ENCODE measurements around the gene HDC. TPM values are rescaled to one million over a fixed set of nuclear protein-coding genes. Genes with fewer than 3 reads are reported as not detected.
A peak's percentile ranks its signal among the peaks of the same experiment; 100 is the strongest.

The HDC gene
- polyA plus RNA-seq, 10 donors, result 0.14 to 2.9 (median 0.95) TPM

DNA sequence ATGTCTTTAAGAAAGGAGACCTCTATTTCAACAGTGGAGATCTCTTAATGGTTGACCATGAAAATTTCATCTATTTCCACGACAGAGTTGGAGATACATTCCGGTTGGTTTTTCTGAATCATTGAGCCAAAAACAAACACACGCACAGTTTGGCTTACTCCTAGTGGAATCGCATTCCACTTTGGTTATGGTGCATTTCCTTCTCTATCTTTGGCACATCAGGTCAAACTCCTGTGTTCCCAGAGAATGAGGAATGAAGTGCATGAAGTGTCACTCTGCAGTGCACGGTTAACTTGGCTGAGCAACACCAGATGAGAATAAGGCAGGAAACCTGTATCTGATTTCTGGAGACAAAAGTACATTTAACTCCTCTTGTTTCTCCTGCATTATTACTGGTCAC lies 38.5 kb downstream of the HDC start:
- DNase-seq, result peak in 1 of 3 donors; percentile 23

DNA sequence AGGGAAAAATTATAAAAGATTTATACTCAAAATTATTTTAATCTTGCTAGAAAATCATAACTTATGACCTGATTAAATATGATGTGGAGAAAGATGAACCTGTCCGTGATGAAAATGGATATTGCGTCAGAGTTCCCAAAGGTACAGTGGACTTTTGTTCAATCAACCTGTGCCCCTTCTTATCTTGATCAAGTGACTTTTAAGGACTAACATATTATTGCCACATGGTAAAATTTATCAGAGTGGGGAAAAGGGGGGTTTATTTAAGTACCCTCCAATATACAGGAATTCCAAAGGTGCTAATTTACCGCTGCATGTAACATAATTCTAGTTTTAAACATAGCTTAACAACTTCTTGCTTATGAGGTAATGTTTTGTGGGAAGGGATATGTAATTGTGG lies 39.6 kb downstream of the HDC start:
- no peak for DNase-seq

DNA sequence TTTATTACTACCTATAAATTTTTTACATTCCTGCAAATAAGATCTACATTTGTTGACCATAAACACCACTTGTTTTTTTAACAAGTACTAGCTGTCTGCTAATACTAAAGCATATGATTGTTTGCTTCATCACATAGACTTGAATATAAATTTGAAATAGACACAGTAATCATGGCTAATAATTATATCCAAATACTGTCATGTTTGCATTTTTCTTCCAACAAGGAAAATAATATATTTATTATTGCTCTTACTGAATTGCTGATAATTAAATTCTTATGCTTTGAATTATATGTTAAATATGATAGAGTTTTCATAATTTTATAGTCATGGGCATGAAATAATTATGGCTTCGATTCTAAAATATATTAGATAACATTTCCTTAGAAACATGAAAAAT lies 40.5 kb downstream of the HDC start:
- no peak for DNase-seq

DNA sequence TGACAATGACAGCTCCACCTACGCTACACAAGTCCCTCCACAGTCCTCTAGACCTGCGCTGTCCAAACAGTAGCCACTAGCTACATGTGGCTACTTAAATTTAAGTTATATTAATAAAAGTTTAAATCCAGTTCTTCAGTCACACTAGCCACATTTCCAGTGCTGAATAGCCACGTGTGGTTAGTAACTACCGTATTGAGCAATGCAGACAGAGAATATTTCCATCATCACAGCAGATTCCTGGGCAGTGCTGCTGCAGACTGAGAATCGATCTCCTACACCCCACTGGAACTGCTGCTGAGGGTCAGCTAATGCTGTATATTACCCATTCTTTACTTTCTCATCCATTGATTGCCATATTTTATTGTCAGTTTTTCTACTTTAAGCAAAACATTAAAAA lies 40.9 kb downstream of the HDC start:
- no peak for DNase-seq

DNA sequence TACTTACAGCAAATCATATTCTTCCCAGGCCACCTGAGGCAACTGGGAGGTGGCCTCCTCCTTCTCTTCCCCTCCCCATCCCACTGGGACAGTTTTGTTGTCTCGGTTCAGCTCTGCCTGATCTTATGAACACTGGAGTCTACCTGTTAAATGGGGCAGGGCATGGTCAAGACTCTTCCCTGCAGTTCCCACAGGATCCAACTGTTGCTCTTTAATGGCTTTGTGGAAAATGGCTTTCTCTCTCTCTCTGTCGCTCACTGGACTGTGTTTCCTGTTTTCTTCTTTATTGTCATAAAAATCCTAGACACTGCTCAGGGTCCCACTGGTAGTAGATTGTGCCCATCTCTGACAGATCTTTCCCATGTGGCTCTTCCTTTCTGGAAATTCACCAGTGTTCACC lies 43.3 kb downstream of the HDC start:
- DNase-seq, result no peak

DNA sequence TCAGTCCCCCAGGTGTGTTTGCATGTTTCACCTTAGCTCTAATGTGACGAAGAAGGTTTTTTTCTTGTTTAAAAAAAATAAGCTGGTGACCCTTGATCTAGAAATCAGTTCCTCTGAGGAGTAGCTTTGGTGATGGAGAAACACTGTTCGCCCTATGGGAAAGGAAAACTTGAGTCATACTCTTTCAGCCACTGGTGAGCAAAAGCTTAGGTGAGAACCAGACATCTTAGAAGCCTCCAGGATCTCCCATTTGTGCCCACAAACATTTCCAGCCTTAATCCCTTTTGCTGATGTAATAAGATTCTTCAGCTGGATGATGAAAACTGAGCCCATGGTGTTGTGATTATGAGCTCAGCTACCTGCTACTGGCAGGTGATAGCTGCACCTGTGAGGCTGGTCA lies 45.7 kb downstream of the HDC start:
- DNase-seq, result no peak

DNA sequence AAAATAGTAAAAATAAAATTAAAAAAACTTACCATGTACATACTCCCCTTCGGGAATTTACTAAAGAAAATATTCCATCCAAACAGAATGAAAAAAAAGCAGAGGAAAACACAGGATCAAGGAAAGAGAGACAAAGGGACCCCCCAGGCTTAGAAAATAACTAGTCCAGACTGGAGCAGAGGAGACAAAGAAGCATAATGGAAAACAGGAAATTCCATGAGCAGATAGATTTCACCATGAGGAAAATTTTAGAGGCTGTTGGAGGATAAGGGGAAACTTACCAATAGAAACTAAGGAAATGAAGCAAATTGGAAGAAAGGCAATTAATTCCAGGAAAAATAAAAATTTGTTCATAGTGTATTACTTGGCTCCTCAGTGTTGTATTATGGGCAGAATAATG lies 46.8 kb downstream of the HDC start:
- DNase-seq, result no peak

DNA sequence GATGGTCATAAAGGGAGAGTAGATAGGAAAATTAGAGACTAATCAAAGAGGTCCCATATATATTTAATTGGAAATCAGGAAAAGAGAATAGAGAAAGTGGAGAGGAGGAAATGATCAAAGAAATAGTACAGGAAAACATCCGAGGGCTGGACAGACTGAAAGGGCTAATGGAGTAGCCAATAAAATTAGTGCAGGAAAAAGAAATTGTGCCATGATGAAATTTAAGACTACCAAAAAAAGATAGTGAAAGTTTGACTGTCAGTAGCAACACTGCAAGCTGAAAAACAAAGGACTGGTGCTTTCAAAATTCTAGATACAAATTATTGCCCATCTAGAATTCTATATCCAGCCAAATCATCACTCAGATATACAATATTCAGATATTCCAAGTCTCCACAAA lies 47.2 kb downstream of the HDC start:
- no peak for DNase-seq

DNA sequence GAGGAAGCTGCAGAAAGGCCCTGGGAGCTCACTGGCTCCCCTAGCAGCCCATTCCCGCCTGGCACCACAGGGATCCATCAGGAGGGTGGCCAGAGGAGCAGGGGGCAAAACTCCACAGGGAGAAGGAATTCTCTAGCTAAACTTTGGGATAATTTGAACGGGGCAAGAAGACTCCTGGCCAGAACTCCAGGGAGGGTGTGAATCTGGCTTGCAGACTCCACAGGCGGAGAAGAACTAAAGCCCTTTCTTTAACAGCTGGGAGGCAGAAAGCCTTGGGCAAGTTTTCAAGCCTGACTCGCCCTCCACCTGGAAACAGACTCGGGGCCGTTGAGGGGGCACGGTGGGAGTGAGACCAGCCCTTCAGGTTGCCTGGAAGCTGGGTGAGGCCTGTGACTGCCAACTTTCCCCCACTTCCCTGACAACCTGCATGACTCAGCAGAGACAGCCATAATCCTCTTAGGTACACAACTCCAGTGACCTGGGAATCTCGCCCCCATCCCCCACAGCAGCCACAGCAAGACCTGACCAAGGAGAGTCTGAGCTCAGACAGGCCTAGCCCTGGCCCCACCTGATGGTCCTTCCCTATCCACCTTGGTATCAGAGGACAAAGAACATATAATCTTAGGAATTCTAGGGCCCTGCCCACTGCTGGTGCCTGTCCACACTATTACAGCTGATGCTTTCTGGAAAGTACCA lies 54.9 kb downstream of the HDC start:
- no peak for DNase-seq

DNA sequence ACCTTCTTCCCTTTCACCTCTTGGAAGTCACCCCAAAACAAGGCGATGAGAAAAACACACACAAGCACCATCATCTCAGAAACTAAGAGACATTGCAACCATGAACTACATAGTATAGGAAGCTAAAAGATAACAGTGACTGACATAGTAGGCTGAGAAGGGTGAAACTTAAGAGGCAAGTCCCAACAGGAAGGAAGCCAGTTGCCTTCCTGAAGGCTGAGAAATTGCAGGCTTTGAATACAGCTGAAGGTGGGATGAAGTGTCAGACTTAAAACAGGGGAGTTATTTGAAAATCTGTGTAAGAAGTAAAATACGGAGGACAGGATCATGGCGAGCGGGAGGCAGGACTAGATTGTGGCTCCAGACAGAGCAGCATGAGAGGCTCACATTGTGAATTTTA lies 55.7 kb downstream of the HDC start:
- DNase-seq, result no peak

DNA sequence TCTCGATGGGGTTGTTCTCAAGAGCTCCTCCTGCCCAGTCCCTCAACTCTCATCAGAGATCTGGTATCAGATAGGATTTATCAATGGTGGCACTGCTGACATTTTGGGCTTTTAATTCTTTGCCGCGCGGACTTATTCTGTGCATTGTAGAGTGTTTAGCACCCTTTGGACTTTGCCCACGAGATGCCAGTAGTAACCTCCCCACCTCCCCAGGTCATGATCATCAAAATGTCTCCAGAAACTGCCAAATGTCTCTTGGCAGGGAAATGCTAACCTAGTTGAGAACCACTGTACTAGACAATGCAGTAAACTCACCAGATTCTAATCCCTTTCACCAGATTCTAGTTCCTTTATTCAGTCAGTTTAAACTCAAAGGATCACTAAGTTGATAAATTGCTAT lies 59.5 kb downstream of the HDC start:
- DNase-seq, result no peak

DNA sequence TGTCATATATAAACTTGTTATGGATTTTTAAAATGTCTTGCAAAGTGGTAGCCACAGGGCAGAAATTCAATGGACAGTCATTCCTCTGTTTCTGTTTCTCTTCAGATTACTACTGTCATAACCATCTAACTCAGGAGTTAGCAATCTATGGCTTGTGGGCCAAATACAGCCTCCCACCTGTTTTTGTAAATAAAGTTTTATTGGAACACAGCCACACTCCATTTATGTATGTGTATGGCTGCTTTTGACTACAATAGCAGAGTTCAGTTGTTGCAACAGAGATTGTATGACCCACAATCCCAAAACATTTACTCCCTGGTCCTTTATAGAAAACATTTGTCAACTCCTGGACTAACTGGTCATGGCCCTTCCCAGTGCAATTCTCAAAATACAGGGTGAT lies 63.5 kb downstream of the HDC start:
- DNase-seq, result no peak

DNA sequence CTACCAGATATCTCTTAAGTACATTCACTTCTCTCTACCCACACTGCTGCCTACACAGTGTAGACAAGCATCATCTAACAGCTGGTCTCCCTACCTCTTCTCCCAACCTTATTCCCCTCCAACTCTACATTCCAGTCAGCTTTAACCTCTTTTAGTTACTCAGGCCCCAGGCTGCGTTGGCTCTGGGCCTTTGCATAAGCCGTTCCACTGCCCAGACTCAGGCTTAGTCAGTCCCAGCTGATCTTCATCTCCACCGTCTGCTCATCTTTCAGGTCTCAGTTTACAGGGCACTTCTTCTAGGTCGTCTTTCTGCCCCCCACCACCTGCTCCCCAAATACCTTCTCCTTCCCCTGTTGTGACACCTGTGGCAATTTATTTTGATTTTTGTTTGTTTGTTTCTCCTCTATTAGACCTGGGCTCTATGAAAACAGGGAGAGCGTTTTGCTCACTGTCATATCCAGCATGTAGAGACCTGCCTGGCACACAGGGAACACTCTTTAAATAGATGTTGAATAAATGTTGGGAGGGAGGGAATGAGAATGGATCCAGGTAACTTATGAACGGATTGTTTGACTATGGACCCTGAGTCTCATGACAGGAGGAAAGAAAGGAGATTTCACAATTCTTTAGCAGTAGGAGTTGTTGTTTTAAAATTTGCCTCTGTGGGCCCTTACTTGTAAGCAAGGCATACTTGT lies 72.5 kb downstream of the HDC start:
- DNase-seq, result no peak

DNA sequence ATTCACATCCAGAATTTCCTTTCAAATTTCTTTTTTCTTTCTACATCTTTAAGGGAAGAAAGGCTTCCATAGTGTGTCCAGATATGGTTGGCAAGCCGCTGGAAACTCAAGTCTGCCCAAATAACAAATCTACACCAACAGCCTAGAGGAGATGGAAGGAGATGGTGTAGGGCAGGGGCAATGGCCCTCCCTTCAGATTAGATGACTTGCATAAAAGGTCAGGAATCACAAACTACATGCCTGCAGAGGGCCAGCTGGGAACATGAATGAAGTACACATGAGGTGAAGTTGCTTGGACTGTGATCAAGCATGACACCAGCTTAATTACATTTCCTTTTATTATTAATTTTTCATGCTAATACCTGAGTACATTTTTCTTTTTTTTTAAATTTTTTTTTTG lies 73.4 kb downstream of the HDC start:
- DNase-seq, result no peak

Other genes starting within 250 kb of the HDC start
- gene ATP8B4, start 146.5 kb downstream of the HDC start, polyA plus RNA-seq (ENCODE audit: insufficient read length in 10 of 10), result 1 to 10 TPM; 1.6 to 4.0 (median 3.0) TPM
- gene SLC27A2, start 83.5 kb downstream of the HDC start, polyA plus RNA-seq (ENCODE audit: insufficient read length in 10 of 10), result under 1 TPM in 7 of 10 donors, not detected in 3; 0.07 to 0.29 (median 0.16) TPM
- 10 to 100 TPM; 14.3 to 20.1 (median 17.7) TPM for gene GABPB1, start 89.5 kb upstream of the HDC start, polyA plus RNA-seq (ENCODE audit: insufficient read length in 10 of 10)
- 10 to 100 TPM; 26.1 to 40.2 (median 32.9) TPM for gene USP8, start 158.7 kb upstream of the HDC start, polyA plus RNA-seq (ENCODE audit: insufficient read length in 10 of 10)

Measured in muscle of back (tissue), 11 donors.